Measurements from ENCODE around the gene PGLYRP3. TPM values are rescaled to one million over a fixed set of nuclear protein-coding genes. Genes with fewer than 3 reads are reported as not detected.

Gene PGLYRP3
- total RNA-seq, 3 donors from 2014 or later = not detected

- H3K27me3 ChIP-seq = peaks cover 0 to 7% of the 10 kb centered on the region in 2 donors
- no peak for DNase-seq (ENCODE audit: low spot score in 2 of 2)
- H3K36me3 ChIP-seq = no peaks in the 10 kb centered on the region
- no peak for TF ChIP-seq POLR2AphosphoS5 (IDR thresholded peaks at IDR 0.05)
- no peak for TF ChIP-seq POLR2A (IDR thresholded peaks at IDR 0.05)
- no peak for TF ChIP-seq CTCF (IDR thresholded peaks at IDR 0.05)
- intact Hi-C loops (cut with DNase I; ENCODE audit: low total_unique reads) = no loop called here
- no peaks in the 10 kb centered on the region for H3K9me3 ChIP-seq
- no peak overlapping the region for H3K4me3 ChIP-seq
- H3K27ac ChIP-seq = no peak overlapping the region
- H3K4me1 ChIP-seq = no peaks in the 10 kb centered on the region
These were observed 20.6 kb downstream of the PGLYRP3 start for GRCh38 chr1:153292185-153292584.

GRCh38 chr1:153291514-153291913 lies 21.2 kb downstream of the PGLYRP3 start:
- no peaks in the 10 kb centered on the region for H3K9me3 ChIP-seq
- H3K4me1 ChIP-seq = no peaks in the 10 kb centered on the region
- DNase-seq (ENCODE audit: low spot score in 2 of 2) = no peak
- intact Hi-C loops (cut with DNase I; ENCODE audit: low total_unique reads) = no loop called here
- H3K27ac ChIP-seq = no peak overlapping the region
- TF ChIP-seq POLR2A (IDR thresholded peaks at IDR 0.05) (no peak), POLR2AphosphoS5 (IDR thresholded peaks at IDR 0.05) (no peak), CTCF (IDR thresholded peaks at IDR 0.05) (no peak)
- H3K36me3 ChIP-seq = no peaks in the 10 kb centered on the region
- H3K4me3 ChIP-seq = no peak overlapping the region
- peaks cover 0 to 7% of the 10 kb centered on the region in 2 donors for H3K27me3 ChIP-seq

DNA sequence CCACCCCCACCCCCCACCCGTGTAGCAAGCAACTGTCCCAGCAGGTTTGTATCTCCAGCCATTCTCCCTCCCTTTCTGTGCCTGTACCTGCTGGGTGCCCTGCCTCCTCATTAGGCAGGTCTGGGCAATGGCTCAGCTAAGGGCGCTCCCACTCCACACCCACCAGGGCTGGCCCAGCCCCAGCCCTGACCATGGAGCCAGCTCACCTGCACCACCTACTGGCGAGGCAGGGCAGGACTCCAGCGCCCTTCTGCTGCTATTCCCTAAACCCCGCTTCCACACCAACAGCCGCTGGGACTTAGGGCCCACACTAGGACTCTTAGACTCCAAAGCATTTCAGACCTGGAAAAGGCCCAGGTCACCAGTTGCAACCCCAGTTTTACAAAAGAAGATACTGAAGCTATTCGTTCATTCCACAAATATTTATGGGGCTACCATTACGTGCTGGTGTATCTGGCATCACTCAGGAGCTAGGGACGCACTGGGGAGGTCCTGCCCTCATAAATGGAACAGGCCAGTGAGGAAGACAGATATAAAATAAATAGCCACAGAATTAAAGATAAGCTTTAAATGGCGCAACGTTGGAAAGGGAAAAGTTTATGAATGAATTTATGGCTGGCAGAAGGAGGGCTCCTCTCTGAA lies 24.0 kb downstream of the PGLYRP3 start:
- intact Hi-C loops (cut with DNase I; ENCODE audit: low total_unique reads) = no loop called here

GRCh38 chr1:153277852-153278251 lies 34.9 kb downstream of the PGLYRP3 start:
- no peak for DNase-seq (ENCODE audit: low spot score in 2 of 2)
- no peak overlapping the region for H3K4me3 ChIP-seq

More for the DNA sequence above, 24.0 kb downstream of the PGLYRP3 start:
- H3K27me3 ChIP-seq = peaks cover 0 to 7% of the 10 kb centered on the region in 2 donors
- no peaks in the 10 kb centered on the region for H3K9me3 ChIP-seq
- no peak for DNase-seq (ENCODE audit: low spot score in 2 of 2)
- no peak overlapping the region for H3K27ac ChIP-seq
- no peak overlapping the region for H3K4me3 ChIP-seq
- no peak for TF ChIP-seq POLR2AphosphoS5 (IDR thresholded peaks at IDR 0.05)
- no peak for TF ChIP-seq CTCF (IDR thresholded peaks at IDR 0.05)
- TF ChIP-seq POLR2A (IDR thresholded peaks at IDR 0.05) = no peak
- no peaks in the 10 kb centered on the region for H3K4me1 ChIP-seq
- H3K36me3 ChIP-seq = no peaks in the 10 kb centered on the region

More at GRCh38 chr1:153277852-153278251, 34.9 kb downstream of the PGLYRP3 start:
- no peaks in the 10 kb centered on the region for H3K36me3 ChIP-seq
- TF ChIP-seq CTCF (IDR thresholded peaks at IDR 0.05) = peak in 2 of 3 donors; percentile 33 to 34
- no peak for TF ChIP-seq POLR2AphosphoS5 (IDR thresholded peaks at IDR 0.05)
- H3K27me3 ChIP-seq = no peaks in the 10 kb centered on the region
- no peaks in the 10 kb centered on the region for H3K9me3 ChIP-seq
- intact Hi-C loops (cut with DNase I; ENCODE audit: low total_unique reads) = no loop called here
- H3K4me1 ChIP-seq = no peaks in the 10 kb centered on the region
- H3K27ac ChIP-seq = no peak overlapping the region

Measured in breast epithelium (tissue), 4 donors.